GM23338 (cell line): ENCODE measurements around the gene RTKN.

Experiments used
- CREB1 ChIP-seq: fragments of 250-450 bp; sonication (Bioruptor Pico); IDR thresholded peaks from 2 replicates; pipeline ENCODE4 v1.5.0; 2020; ENCODE audit warnings: low read depth, mild to moderate bottlenecking, moderate library complexity
- CTCF ChIP-seq, 2 experiments: fragments of 200-600 bp in 1 of 2; sonication (generic) in 1 of 2; conservative IDR thresholded peaks; 2 replicates each; pipeline versions ENCODE4 v1.5.1 to v1.6.1; 2016 to 2017; ENCODE audit warnings: antibody characterized with exemption in 2 of 2, low read depth in 2 of 2, mild to moderate bottlenecking in 2 of 2, moderate library complexity in 1 of 2
- ETS1 ChIP-seq: IDR thresholded peaks from 2 replicates; pipeline ENCODE4 v1.6.1; 2016; ENCODE audit warnings: antibody characterized with exemption
- EZH2 ChIP-seq: fragments of 200-600 bp; sonication (generic); IDR thresholded peaks from one replicate; pipeline ENCODE4 v1.8.0; 2017; ENCODE audit warnings: antibody characterized with exemption, mild to moderate bottlenecking, low read depth; ENCODE audit not compliant: unreplicated experiment
- EZH2phosphoT487 ChIP-seq: fragments of 200-600 bp; sonication (generic); IDR thresholded peaks from one replicate; pipeline ENCODE4 v1.8.1; 2018; ENCODE audit warnings: antibody characterized with exemption; ENCODE audit not compliant: unreplicated experiment
- JUNB ChIP-seq: IDR thresholded peaks from one replicate; pipeline ENCODE4 v1.6.1; 2016; ENCODE audit warnings: antibody characterized with exemption; ENCODE audit not compliant: unreplicated experiment
- NANOG ChIP-seq: IDR thresholded peaks from 2 replicates; pipeline ENCODE4 v1.6.1; 2016; ENCODE audit warnings: antibody characterized with exemption, borderline replicate concordance
- POLR2AphosphoS5 ChIP-seq: IDR thresholded peaks from 2 replicates; pipeline ENCODE4 v1.6.1; 2016; ENCODE audit warnings: antibody characterized with exemption, low read depth
- ZNF114 ChIP-seq: fragments of 250-450 bp; sonication (Bioruptor Pico); IDR thresholded peaks from 2 replicates; pipeline ENCODE4 v1.5.0; 2020; ENCODE audit warnings: mild to moderate bottlenecking, moderate library complexity
- ZNF331 ChIP-seq: fragments of 250-450 bp; sonication (Bioruptor Pico); IDR thresholded peaks from 2 replicates; pipeline ENCODE4 v1.5.0; 2020; ENCODE audit warnings: low read depth, mild to moderate bottlenecking, moderate library complexity
- TF ChIP-seq, protein P1 (sequence below): IDR thresholded peaks from one replicate; pipeline ENCODE4 v1.6.1; 2018; ENCODE audit warnings: antibody characterized with exemption; ENCODE audit not compliant: unreplicated experiment
- TF ChIP-seq, protein P2 (sequence below): fragments of 250-450 bp; sonication (Bioruptor Pico); IDR thresholded peaks from 2 replicates; pipeline ENCODE4 v1.5.0; 2020; ENCODE audit warnings: mild to moderate bottlenecking, moderate library complexity

DNA sequence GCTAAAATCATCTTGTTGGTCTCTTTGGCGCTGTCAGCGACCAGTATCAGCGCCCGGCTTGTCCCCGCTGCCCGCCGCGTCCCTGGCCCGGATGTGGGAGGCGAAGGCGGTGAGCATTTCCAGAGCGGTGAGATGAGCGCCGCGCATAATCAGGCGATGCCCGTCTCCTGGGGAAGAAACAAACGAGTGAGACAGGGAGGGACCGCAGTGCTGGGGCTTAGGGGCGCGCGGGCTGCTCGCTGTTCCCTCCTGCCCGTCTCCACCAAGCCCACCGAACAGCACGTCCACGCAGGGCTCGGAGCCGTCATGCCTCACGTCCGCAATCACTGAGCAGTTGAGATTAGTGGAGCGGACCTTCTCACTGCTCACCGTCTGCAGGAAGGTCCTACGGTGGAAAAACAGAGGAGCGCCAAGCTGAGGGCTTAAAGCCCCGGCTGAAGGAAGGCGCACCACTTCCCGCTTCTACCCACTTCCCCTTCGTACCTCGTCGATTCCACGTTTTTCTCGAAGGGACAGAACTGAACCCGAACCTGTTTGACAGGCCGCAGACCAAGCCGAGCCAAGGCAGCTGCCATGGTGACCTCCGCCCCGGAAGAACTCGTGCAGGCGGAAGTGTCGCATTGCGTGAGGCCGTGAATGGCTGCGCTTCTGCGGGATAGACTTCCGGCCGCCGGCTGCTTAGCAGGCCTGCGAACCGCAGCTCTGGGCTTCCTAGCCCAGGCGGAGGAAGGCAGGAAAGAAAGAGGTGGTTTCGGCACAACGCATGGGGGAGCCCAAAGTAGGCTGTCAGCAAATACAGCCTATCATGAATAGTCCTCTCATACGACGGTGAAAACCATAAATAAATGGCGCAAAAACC lies 30.6 kb upstream of the RTKN start, which contains the start of gene MRPL53:
- TF ChIP-seq CTCF (conservative IDR thresholded peaks at IDR 0.05; ENCODE audit: low read depth in 2 of 2) (no peak; a peak in 1 of 4 replicates), POLR2AphosphoS5 (peak; percentile 99), EZH2 (no peak), CREB1 (CRISPR knock-in tag) (peak; percentile 83), JUNB (no peak), ETS1 (peak; percentile 95), EZH2phosphoT487 (no peak), ZNF331 (no peak), ZNF114 (no peak), NANOG (no peak)
- TF ChIP-seq, protein P1, sequence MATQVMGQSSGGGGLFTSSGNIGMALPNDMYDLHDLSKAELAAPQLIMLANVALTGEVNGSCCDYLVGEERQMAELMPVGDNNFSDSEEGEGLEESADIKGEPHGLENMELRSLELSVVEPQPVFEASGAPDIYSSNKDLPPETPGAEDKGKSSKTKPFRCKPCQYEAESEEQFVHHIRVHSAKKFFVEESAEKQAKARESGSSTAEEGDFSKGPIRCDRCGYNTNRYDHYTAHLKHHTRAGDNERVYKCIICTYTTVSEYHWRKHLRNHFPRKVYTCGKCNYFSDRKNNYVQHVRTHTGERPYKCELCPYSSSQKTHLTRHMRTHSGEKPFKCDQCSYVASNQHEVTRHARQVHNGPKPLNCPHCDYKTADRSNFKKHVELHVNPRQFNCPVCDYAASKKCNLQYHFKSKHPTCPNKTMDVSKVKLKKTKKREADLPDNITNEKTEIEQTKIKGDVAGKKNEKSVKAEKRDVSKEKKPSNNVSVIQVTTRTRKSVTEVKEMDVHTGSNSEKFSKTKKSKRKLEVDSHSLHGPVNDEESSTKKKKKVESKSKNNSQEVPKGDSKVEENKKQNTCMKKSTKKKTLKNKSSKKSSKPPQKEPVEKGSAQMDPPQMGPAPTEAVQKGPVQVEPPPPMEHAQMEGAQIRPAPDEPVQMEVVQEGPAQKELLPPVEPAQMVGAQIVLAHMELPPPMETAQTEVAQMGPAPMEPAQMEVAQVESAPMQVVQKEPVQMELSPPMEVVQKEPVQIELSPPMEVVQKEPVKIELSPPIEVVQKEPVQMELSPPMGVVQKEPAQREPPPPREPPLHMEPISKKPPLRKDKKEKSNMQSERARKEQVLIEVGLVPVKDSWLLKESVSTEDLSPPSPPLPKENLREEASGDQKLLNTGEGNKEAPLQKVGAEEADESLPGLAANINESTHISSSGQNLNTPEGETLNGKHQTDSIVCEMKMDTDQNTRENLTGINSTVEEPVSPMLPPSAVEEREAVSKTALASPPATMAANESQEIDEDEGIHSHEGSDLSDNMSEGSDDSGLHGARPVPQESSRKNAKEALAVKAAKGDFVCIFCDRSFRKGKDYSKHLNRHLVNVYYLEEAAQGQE: no peak
- TF ChIP-seq, protein P2, sequence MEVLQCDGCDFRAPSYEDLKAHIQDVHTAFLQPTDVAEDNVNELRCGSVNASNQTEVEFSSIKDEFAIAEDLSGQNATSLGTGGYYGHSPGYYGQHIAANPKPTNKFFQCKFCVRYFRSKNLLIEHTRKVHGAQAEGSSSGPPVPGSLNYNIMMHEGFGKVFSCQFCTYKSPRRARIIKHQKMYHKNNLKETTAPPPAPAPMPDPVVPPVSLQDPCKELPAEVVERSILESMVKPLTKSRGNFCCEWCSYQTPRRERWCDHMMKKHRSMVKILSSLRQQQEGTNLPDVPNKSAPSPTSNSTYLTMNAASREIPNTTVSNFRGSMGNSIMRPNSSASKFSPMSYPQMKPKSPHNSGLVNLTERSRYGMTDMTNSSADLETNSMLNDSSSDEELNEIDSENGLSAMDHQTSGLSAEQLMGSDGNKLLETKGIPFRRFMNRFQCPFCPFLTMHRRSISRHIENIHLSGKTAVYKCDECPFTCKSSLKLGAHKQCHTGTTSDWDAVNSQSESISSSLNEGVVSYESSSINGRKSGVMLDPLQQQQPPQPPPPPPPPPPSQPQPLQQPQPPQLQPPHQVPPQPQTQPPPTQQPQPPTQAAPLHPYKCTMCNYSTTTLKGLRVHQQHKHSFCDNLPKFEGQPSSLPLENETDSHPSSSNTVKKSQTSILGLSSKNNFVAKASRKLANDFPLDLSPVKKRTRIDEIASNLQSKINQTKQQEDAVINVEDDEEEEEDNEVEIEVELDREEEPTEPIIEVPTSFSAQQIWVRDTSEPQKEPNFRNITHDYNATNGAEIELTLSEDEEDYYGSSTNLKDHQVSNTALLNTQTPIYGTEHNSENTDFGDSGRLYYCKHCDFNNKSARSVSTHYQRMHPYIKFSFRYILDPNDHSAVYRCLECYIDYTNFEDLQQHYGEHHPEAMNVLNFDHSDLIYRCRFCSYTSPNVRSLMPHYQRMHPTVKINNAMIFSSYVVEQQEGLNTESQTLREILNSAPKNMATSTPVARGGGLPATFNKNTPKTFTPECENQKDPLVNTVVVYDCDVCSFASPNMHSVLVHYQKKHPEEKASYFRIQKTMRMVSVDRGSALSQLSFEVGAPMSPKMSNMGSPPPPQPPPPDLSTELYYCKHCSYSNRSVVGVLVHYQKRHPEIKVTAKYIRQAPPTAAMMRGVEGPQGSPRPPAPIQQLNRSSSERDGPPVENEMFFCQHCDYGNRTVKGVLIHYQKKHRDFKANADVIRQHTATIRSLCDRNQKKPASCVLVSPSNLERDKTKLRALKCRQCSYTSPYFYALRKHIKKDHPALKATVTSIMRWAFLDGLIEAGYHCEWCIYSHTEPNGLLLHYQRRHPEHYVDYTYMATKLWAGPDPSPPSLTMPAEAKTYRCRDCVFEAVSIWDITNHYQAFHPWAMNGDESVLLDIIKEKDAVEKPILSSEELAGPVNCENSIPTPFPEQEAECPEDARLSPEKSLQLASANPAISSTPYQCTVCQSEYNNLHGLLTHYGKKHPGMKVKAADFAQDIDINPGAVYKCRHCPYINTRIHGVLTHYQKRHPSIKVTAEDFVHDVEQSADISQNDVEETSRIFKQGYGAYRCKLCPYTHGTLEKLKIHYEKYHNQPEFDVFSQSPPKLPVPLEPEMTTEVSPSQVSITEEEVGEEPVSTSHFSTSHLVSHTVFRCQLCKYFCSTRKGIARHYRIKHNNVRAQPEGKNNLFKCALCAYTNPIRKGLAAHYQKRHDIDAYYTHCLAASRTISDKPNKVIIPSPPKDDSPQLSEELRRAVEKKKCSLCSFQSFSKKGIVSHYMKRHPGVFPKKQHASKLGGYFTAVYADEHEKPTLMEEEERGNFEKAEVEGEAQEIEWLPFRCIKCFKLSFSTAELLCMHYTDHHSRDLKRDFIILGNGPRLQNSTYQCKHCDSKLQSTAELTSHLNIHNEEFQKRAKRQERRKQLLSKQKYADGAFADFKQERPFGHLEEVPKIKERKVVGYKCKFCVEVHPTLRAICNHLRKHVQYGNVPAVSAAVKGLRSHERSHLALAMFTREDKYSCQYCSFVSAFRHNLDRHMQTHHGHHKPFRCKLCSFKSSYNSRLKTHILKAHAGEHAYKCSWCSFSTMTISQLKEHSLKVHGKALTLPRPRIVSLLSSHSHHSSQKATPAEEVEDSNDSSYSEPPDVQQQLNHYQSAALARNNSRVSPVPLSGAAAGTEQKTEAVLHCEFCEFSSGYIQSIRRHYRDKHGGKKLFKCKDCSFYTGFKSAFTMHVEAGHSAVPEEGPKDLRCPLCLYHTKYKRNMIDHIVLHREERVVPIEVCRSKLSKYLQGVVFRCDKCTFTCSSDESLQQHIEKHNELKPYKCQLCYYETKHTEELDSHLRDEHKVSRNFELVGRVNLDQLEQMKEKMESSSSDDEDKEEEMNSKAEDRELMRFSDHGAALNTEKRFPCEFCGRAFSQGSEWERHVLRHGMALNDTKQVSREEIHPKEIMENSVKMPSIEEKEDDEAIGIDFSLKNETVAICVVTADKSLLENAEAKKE: no peak
